Trophoblast cell (in vitro differentiated cells and primary cell): ENCODE data around the gene ADGRF3. TPM values are rescaled to one million over a fixed set of nuclear protein-coding genes. Genes with fewer than 3 reads are reported as not detected.

Experiments
- DNase-seq, 2 donors: peaks; one replicate each; pipeline ENCODE4 v3.0.0-alpha.2; 2016
- H2AFZ ChIP-seq: 2 replicates; pipeline ENCODE4 v1.6.1; 2013; ENCODE audit warnings: low read length, moderate library complexity, mild to moderate bottlenecking; ENCODE audit not compliant: insufficient read depth, poor library complexity
- H2AK5ac ChIP-seq: 2 replicates; pipeline ENCODE4 v1.6.1; 2013; ENCODE audit warnings: mild to moderate bottlenecking, low read length
- H2BK120ac ChIP-seq: 2 replicates; pipeline ENCODE4 v1.6.1; 2013; ENCODE audit warnings: low read length, mild to moderate bottlenecking, moderate library complexity; ENCODE audit not compliant: insufficient read depth, poor library complexity
- H2BK12ac ChIP-seq: 2 replicates; pipeline ENCODE4 v1.6.1; 2013; ENCODE audit warnings: mild to moderate bottlenecking, low read length, moderate library complexity
- H2BK5ac ChIP-seq: 2 replicates; pipeline ENCODE4 v1.6.1; 2013; ENCODE audit warnings: low read length, low read depth, moderate library complexity, mild to moderate bottlenecking; ENCODE audit not compliant: poor library complexity
- H3K14ac ChIP-seq: 2 replicates; pipeline ENCODE4 v1.6.1; 2013; ENCODE audit warnings: mild to moderate bottlenecking, low read length
- H3K18ac ChIP-seq: 2 replicates; pipeline ENCODE4 v1.6.1; 2013; ENCODE audit warnings: mild to moderate bottlenecking, low read length
- H3K23ac ChIP-seq: 2 replicates; pipeline ENCODE4 v1.6.1; 2013; ENCODE audit warnings: low read length
- H3K27ac ChIP-seq: 2 replicates; pipeline ENCODE4 v1.5.1; 2013; ENCODE audit warnings: low read depth, mild to moderate bottlenecking, inconsistent platforms, low read length, moderate library complexity
- H3K27me3 ChIP-seq: 2 replicates; pipeline ENCODE4 v1.6.1; 2013; ENCODE audit warnings: inconsistent platforms, mild to moderate bottlenecking, low read length, moderate library complexity; ENCODE audit not compliant: insufficient read depth
- H3K36me3 ChIP-seq, 2 experiments: 1 replicate in 1 of 2; 2 replicates in 1 of 2; pipeline ENCODE4 v1.6.1; 2013; ENCODE audit warnings: low read length in 2 of 2, mild to moderate bottlenecking in 2 of 2, moderate library complexity in 1 of 2; ENCODE audit not compliant: insufficient read depth in 2 of 2, control insufficient read depth in 1 of 2
- H3K4ac ChIP-seq: 2 replicates; pipeline ENCODE4 v1.6.1; 2013; ENCODE audit warnings: low read depth, mild to moderate bottlenecking, low read length, moderate library complexity
- H3K4me1 ChIP-seq, 2 experiments: 1 replicate in 1 of 2; 2 replicates in 1 of 2; pipeline ENCODE4 v1.6.1; 2013; ENCODE audit warnings: low read length in 2 of 2, mild to moderate bottlenecking in 2 of 2, moderate library complexity in 1 of 2; ENCODE audit not compliant: insufficient read depth in 2 of 2, control insufficient read depth in 1 of 2
- H3K4me2 ChIP-seq: 2 replicates; pipeline ENCODE4 v1.6.1; 2013; ENCODE audit warnings: inconsistent platforms, mild to moderate bottlenecking, low read length, moderate library complexity
- H3K4me3 ChIP-seq: 2 replicates; pipeline ENCODE4 v1.5.1; 2013; ENCODE audit warnings: mild to moderate bottlenecking, low read depth, low read length, inconsistent platforms
- H3K79me1 ChIP-seq: one replicate; pipeline ENCODE4 v1.6.1; 2013; ENCODE audit warnings: low read length
- H3K79me2 ChIP-seq: 2 replicates; pipeline ENCODE4 v1.6.1; 2013; ENCODE audit warnings: low read length, mild to moderate bottlenecking; ENCODE audit not compliant: control insufficient read depth, insufficient read depth, poor library complexity
- H3K9ac ChIP-seq: 2 replicates; pipeline ENCODE4 v1.6.1; 2013; ENCODE audit warnings: mild to moderate bottlenecking, low read length
- H3K9me3 ChIP-seq: 2 replicates; pipeline ENCODE4 v1.6.1; 2013; ENCODE audit warnings: low read depth, mild to moderate bottlenecking, control low read depth, inconsistent platforms, low read length; ENCODE audit not compliant: insufficient read depth
- H4K12ac ChIP-seq: 2 replicates; pipeline ENCODE4 v1.6.1; 2013; ENCODE audit warnings: low read depth, mild to moderate bottlenecking, low read length, moderate library complexity
- H4K8ac ChIP-seq: 2 replicates; pipeline ENCODE4 v1.6.1; 2013; ENCODE audit warnings: low read depth, mild to moderate bottlenecking, low read length, moderate library complexity
- H4K91ac ChIP-seq: one replicate; pipeline ENCODE4 v1.6.1; 2013; ENCODE audit warnings: low read depth, mild to moderate bottlenecking, low read length, moderate library complexity
- WGBS: extraction: QIAGEN DNeasy Blood & Tissue Kit; methylation state at CpG from one replicate; pipeline ENCODE4 v1.1.7; 2013; ENCODE audit warnings: missing lambda C conversion rate; ENCODE audit not compliant: insufficient read length, insufficient coverage; ENCODE audit errors: extremely low coverage; 5-methylcytosine and 5-hydroxymethylcytosine counted together
- polyA plus RNA-seq: library from polyadenylated mRNA; stranded (reverse); fragments of 200-250 nt; gene quantifications from 2 replicates; pipeline ENCODE4 v1.2.3, GENCODE V29; 2013

The ADGRF3 gene, protein sequence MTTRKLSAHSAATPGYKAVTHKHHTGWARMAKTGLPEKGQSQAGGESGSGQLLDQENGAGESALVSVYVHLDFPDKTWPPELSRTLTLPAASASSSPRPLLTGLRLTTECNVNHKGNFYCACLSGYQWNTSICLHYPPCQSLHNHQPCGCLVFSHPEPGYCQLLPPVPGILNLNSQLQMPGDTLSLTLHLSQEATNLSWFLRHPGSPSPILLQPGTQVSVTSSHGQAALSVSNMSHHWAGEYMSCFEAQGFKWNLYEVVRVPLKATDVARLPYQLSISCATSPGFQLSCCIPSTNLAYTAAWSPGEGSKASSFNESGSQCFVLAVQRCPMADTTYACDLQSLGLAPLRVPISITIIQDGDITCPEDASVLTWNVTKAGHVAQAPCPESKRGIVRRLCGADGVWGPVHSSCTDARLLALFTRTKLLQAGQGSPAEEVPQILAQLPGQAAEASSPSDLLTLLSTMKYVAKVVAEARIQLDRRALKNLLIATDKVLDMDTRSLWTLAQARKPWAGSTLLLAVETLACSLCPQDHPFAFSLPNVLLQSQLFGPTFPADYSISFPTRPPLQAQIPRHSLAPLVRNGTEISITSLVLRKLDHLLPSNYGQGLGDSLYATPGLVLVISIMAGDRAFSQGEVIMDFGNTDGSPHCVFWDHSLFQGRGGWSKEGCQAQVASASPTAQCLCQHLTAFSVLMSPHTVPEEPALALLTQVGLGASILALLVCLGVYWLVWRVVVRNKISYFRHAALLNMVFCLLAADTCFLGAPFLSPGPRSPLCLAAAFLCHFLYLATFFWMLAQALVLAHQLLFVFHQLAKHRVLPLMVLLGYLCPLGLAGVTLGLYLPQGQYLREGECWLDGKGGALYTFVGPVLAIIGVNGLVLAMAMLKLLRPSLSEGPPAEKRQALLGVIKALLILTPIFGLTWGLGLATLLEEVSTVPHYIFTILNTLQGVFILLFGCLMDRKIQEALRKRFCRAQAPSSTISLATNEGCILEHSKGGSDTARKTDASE
- polyA plus RNA-seq, result 0.01 and 0.03 TPM in 2 replicates

DNA sequence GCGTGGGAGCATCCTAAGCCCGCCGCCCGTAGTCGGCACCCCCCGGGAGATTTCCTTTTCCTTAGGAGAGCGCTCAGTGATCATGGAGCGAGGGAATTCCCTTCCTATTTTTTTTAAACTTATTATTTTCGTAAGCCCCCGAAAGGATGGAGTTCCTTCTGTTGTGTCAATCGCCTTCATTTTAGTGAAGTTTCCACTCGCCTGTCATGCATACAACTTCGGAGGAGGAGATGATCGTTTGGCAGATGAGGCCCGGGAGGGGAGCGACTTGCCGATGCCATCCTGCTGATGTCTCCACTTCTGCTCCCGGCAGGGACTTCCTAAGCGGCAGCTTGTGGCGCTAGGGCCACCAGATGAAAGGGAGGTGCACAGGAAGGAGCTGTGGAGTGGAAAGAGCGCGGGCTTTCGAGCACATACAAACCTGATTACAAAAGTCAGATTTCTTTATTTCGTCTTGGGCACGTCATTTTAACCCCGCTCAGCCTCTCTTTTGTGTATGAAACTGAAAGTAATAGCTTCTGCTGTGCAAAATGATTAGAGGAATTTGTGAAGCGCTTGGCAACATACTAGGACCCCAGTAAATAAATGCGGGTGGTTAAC lies at the start of gene ADGRF3:
Gene ADGRF3 (minus strand): TSS at position 336 of the 600 bp plus-strand sequence. CDS start 555 bp downstream, outside the sequence.
- Histone ChIP-seq H3K27me3 (no peaks in the 10 kb centered on the region), H3K18ac (peak within 1 kb of the TSS; percentile 89), H3K4ac (peak within 1 kb of the TSS; percentile 58), H2AFZ (peak within 1 kb of the TSS; percentile 14), H3K14ac (peak within 1 kb of the TSS; percentile 75), H3K4me2 (peak within 1 kb of the TSS; percentile 82), H3K4me3 (peak within 1 kb of the TSS; percentile 91), H4K8ac (peak within 1 kb of the TSS; percentile 94), H4K91ac (peak within 1 kb of the TSS; percentile 57), H2BK5ac (peak within 1 kb of the TSS; percentile 95), H3K23ac (no peak within 1 kb of the TSS), H3K36me3 (no peaks in the 10 kb centered on the region), H3K4me1 (peaks cover 5% of the 10 kb centered on the region in 2 experiments), H3K9me3 (peaks cover 2% of the 10 kb centered on the region), H3K27ac (peak within 1 kb of the TSS; percentile 95), H3K9ac (peak within 1 kb of the TSS; percentile 86), H4K12ac (peak within 1 kb of the TSS; percentile 13), H3K79me1 (peaks cover 7% of the 10 kb centered on the region), H3K79me2 (peaks cover 6% of the 10 kb centered on the region), H2BK12ac (no peak within 1 kb of the TSS), H2AK5ac (no peak within 1 kb of the TSS), H2BK120ac (peak within 1 kb of the TSS; percentile 15)
- peak; percentile 51 to 68 for DNase-seq
- no CpG with 5 or more reads among the region's 28 CpGs for WGBS

GRCh38 chr2:26395394-26395793 lies 48.8 kb upstream of the ADGRF3 start:
- Histone ChIP-seq H3K9ac (no peak overlapping the region), H3K79me1 (no peaks in the 10 kb centered on the region), H3K14ac (no peak overlapping the region), H4K8ac (no peak overlapping the region), H2AK5ac (no peak overlapping the region), H3K23ac (no peak overlapping the region), H3K4ac (no peak overlapping the region), H2BK12ac (no peak overlapping the region), H3K27me3 (no peaks in the 10 kb centered on the region), H2BK5ac (no peak overlapping the region), H4K91ac (no peak overlapping the region), H2AFZ (no peak overlapping the region), H3K4me2 (no peak overlapping the region), H3K36me3 (peaks cover 2 to 5% of the 10 kb centered on the region in 2 experiments), H3K4me1 (no peaks in the 10 kb centered on the region), H2BK120ac (no peak overlapping the region), H3K18ac (no peak overlapping the region), H3K9me3 (no peaks in the 10 kb centered on the region), H3K27ac (no peak overlapping the region), H3K79me2 (no peaks in the 10 kb centered on the region), H4K12ac (no peak overlapping the region), H3K4me3 (no peak overlapping the region)
- DNase-seq, result no peak
- no CpG with 5 or more reads among the region's 4 CpGs for WGBS

- Histone ChIP-seq H3K4me2 (no peak overlapping the region), H4K8ac (no peak overlapping the region), H2BK120ac (no peak overlapping the region), H3K9ac (no peak overlapping the region), H2BK12ac (no peak overlapping the region), H3K14ac (no peak overlapping the region), H3K4ac (no peak overlapping the region), H3K36me3 (peaks cover 2 to 6% of the 10 kb centered on the region in 2 experiments), H2AK5ac (no peak overlapping the region), H4K91ac (no peak overlapping the region), H3K27ac (no peak overlapping the region), H3K9me3 (no peaks in the 10 kb centered on the region), H4K12ac (no peak overlapping the region), H3K79me1 (no peaks in the 10 kb centered on the region), H3K23ac (no peak overlapping the region), H2AFZ (no peak overlapping the region), H3K79me2 (no peaks in the 10 kb centered on the region), H3K4me1 (no peaks in the 10 kb centered on the region), H3K27me3 (no peaks in the 10 kb centered on the region), H2BK5ac (no peak overlapping the region), H3K4me3 (no peak overlapping the region), H3K18ac (no peak overlapping the region)
- no peak for DNase-seq
- no CpG with 5 or more reads among the region's 4 CpGs for WGBS
Observed at GRCh38 chr2:26394694-26395093, 48.1 kb upstream of the ADGRF3 start.

DNA sequence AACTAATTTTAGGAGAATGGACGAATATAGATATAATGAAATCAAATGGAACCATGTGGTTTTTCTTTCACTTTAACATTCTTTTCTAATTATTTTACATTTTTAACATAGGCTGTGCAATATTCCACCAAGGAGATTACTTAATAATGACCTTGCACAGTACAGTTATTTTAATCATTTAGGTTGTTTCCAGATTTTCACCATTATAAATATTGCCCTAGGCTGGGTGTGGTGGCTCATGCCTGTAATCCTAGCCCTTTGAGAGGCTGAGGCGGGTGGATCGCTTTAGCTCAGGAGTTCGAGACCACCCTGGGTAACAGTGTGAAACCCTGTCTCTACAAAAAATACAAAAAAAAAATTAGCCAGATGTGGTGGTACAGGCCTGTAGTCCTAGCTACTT lies 40.6 kb upstream of the ADGRF3 start:
- no peak overlapping the region for H3K4ac ChIP-seq

More for the DNA sequence above, 40.6 kb upstream of the ADGRF3 start:
- H4K91ac ChIP-seq, result no peak overlapping the region
- no peak overlapping the region for H3K27ac ChIP-seq
- H3K79me2 ChIP-seq, result no peaks in the 10 kb centered on the region
- no peak overlapping the region for H3K23ac ChIP-seq
- H3K9ac ChIP-seq, result no peak overlapping the region
- peaks cover 2 to 5% of the 10 kb centered on the region in 2 experiments for H3K36me3 ChIP-seq
- no peak overlapping the region for H3K4me3 ChIP-seq
- no CpG with 5 or more reads among the region's 4 CpGs for WGBS
- no peak overlapping the region for H4K8ac ChIP-seq
- H4K12ac ChIP-seq, result no peak overlapping the region
- no peaks in the 10 kb centered on the region for H3K27me3 ChIP-seq
- H2AFZ ChIP-seq, result no peak overlapping the region
- no peak for DNase-seq
- no peaks in the 10 kb centered on the region for H3K79me1 ChIP-seq
- no peak overlapping the region for H2BK12ac ChIP-seq
- no peak overlapping the region for H3K4me2 ChIP-seq
- H3K18ac ChIP-seq, result no peak overlapping the region
- H2AK5ac ChIP-seq, result no peak overlapping the region
- H3K9me3 ChIP-seq, result no peaks in the 10 kb centered on the region
- H2BK120ac ChIP-seq, result no peak overlapping the region
- no peak overlapping the region for H3K14ac ChIP-seq
- H2BK5ac ChIP-seq, result no peak overlapping the region
- H3K4me1 ChIP-seq, result no peaks in the 10 kb centered on the region
